ENCODE data around the gene SENP6. TPM values are rescaled to one million over a fixed set of nuclear protein-coding genes. Genes with fewer than 3 reads are reported as not detected.

The SENP6 gene
- total RNA-seq, 1 experiment from 2014 or later: 94.9 TPM

DNA sequence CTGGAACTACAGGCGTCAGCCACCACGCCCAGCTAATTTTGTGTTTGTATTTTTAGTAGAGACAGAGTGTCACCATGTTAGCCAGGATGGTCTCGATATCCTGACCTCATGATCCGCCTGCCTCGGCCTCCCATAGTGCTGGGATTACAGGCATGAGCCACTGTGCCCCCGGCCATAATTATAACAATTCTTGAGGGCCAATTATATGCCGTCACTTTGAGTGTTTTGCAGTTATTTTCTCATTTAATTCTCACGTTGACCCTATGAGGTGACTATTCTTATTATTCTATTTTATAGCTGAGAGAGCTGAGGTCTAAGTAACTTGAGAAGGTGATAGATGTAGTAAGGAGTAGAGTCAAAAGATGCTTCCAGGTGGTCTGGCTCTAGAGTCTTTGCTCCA is 160.4 kb downstream of the SENP6 start:
- no peaks in the 10 kb centered on the region for H3K9me3 ChIP-seq
- ChIA-PET POLR2A (no interaction called here), CTCF (no interaction called here)
- H3K36me3 ChIP-seq (ENCODE audit: control insufficient read depth, insufficient read depth, low read length): no peaks in the 10 kb centered on the region
- no peak overlapping the region for H3K4me3 ChIP-seq (ENCODE audit: low read depth, low read length)
- DNase-seq: no peak
- Mint-ChIP-seq H3K4me3 (ENCODE audit: unreplicated experiment) (no peak overlapping the region), H3K4me1 (ENCODE audit: low read depth, unreplicated experiment) (peaks cover 5% of the 10 kb centered on the region), H3K9me3 (ENCODE audit: unreplicated experiment) (no peaks in the 10 kb centered on the region), H3K27me3 (ENCODE audit: insufficient read depth, unreplicated experiment) (no peaks in the 10 kb centered on the region), H3K27ac (ENCODE audit: unreplicated experiment) (no peak overlapping the region), H3K36me3 (ENCODE audit: insufficient read depth, unreplicated experiment) (no peaks in the 10 kb centered on the region)
- intact Hi-C loops (cut with micrococcal nuclease; ENCODE audit: unreplicated experiment): no loop called here
- no TSS peak for BruUV-seq (replicated peaks)
- no peaks in the 10 kb centered on the region for H3K27me3 ChIP-seq (replicated peaks; ENCODE audit: control insufficient read depth, insufficient read depth, low read length)
- peaks cover 5% of the 10 kb centered on the region for H3K4me1 ChIP-seq
- TF ChIP-seq, protein P1, sequence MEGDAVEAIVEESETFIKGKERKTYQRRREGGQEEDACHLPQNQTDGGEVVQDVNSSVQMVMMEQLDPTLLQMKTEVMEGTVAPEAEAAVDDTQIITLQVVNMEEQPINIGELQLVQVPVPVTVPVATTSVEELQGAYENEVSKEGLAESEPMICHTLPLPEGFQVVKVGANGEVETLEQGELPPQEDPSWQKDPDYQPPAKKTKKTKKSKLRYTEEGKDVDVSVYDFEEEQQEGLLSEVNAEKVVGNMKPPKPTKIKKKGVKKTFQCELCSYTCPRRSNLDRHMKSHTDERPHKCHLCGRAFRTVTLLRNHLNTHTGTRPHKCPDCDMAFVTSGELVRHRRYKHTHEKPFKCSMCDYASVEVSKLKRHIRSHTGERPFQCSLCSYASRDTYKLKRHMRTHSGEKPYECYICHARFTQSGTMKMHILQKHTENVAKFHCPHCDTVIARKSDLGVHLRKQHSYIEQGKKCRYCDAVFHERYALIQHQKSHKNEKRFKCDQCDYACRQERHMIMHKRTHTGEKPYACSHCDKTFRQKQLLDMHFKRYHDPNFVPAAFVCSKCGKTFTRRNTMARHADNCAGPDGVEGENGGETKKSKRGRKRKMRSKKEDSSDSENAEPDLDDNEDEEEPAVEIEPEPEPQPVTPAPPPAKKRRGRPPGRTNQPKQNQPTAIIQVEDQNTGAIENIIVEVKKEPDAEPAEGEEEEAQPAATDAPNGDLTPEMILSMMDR (IDR thresholded peaks at IDR 0.05; ENCODE audit: insufficient read depth in 1 of 2, low read depth in 1 of 2, low read length in 1 of 2, severe bottlenecking in 1 of 2, unreplicated experiment in 1 of 2): no peak

DNA sequence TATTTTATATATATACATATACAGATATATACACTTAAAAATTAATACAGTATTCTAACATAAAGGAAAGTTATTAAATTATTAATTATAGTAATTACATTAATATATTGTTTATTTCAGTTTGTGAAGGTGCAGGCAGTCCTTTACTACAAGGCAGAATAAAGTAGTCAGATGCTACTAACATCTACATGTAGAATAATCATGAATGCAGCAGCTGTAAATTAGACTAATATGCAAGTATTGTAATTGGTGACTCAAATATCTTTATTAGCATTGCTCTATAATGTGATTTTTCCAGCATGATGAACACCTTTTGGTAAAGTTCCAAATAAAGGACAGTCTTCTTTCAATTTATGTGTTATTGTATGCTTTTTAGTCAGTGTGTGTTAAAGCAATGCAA is 164.7 kb downstream of the SENP6 start:
- H3K9me3 Mint-ChIP-seq (ENCODE audit: unreplicated experiment): no peaks in the 10 kb centered on the region
- Histone ChIP-seq H3K4me1 (peaks cover 6% of the 10 kb centered on the region), H3K9me3 (no peaks in the 10 kb centered on the region), H3K4me3 (ENCODE audit: low read depth, low read length) (no peak overlapping the region), H3K27me3 (replicated peaks; ENCODE audit: control insufficient read depth, insufficient read depth, low read length) (no peaks in the 10 kb centered on the region), H3K36me3 (ENCODE audit: control insufficient read depth, insufficient read depth, low read length) (no peaks in the 10 kb centered on the region)
- H3K27ac Mint-ChIP-seq (ENCODE audit: unreplicated experiment): no peak overlapping the region
- TF ChIP-seq, protein P1 (IDR thresholded peaks at IDR 0.05; ENCODE audit: insufficient read depth in 1 of 2, low read depth in 1 of 2, low read length in 1 of 2, severe bottlenecking in 1 of 2, unreplicated experiment in 1 of 2): no peak
- no peaks in the 10 kb centered on the region for H3K4me1 Mint-ChIP-seq (ENCODE audit: low read depth, unreplicated experiment)
- ChIA-PET POLR2A (no interaction called here), CTCF (no interaction called here)
- no peak for DNase-seq
- H3K36me3 Mint-ChIP-seq (ENCODE audit: insufficient read depth, unreplicated experiment): no peaks in the 10 kb centered on the region
- H3K27me3 Mint-ChIP-seq (ENCODE audit: insufficient read depth, unreplicated experiment): no peaks in the 10 kb centered on the region
- intact Hi-C loops (cut with micrococcal nuclease; ENCODE audit: unreplicated experiment): no loop called here
- H3K4me3 Mint-ChIP-seq (ENCODE audit: unreplicated experiment): no peak overlapping the region
- BruUV-seq (replicated peaks): no TSS peak

Other genes starting within 250 kb of the SENP6 start
- gene FILIP1, start 108.1 kb upstream of the SENP6 start, total RNA-seq (2022): 0.07 TPM in 1 of 2 replicates, not detected in the other
- gene MYO6, start 147.4 kb downstream of the SENP6 start, total RNA-seq (2022): 39.9 and 43.0 TPM in 2 replicates

Data from Caco-2 (cell line).